ENCODE results near the gene SRPRA.

- TF ChIP-seq CTCF (IDR thresholded peaks at IDR 0.05) (no peak), EZH2 (IDR thresholded peaks at IDR 0.05; ENCODE audit: borderline replicate concordance, insufficient read depth, low read depth, low read length, poor library complexity, severe bottlenecking) (no peak)
Observed at GRCh38 chr11:126317756-126318573, 49.3 kb upstream of the SRPRA start.

Data from B cell (primary cell).